OCI-LY1 (cell line): ENCODE data around the gene DCAF15.
A peak's percentile ranks its signal among the peaks of the same experiment; 100 is the strongest.

ENCODE experiments used
- H2AFZ ChIP-seq: fragments of 200-600 bp; sonication (generic), shearing (Covaris generic); 2 replicates; pipeline ENCODE4 v1.6.0; 2014; ENCODE audit warnings: antibody characterized with exemption, mild to moderate bottlenecking, low read length
- H3F3A ChIP-seq: fragments of 200-600 bp; sonication (generic), shearing (Covaris generic); 2 replicates; pipeline ENCODE4 v1.6.0; 2014; ENCODE audit warnings: mild to moderate bottlenecking, antibody characterized with exemption, low read length, moderate library complexity; ENCODE audit not compliant: insufficient read depth
- H3K27ac ChIP-seq: fragments of 200-600 bp; sonication (generic); 2 replicates; pipeline ENCODE4 v1.5.1; 2014; ENCODE audit warnings: low read length, mixed run types, mild to moderate bottlenecking, low read depth; ENCODE audit not compliant: poor library complexity, severe bottlenecking
- H3K27me3 ChIP-seq: fragments of 200-600 bp; sonication (generic); 2 replicates; pipeline ENCODE4 v1.6.0; 2014; ENCODE audit warnings: antibody characterized with exemption, mild to moderate bottlenecking, low read length, moderate library complexity; ENCODE audit not compliant: insufficient read depth
- H3K36me3 ChIP-seq: fragments of 200-600 bp; sonication (generic); 2 replicates; pipeline ENCODE4 v1.6.1; 2014; ENCODE audit warnings: mild to moderate bottlenecking, antibody characterized with exemption, low read length, moderate library complexity, mixed read lengths; ENCODE audit not compliant: insufficient read depth
- H3K4me1 ChIP-seq: fragments of 200-600 bp; sonication (generic); 2 replicates; pipeline ENCODE4 v1.5.1; 2014; ENCODE audit warnings: mild to moderate bottlenecking, low read length, moderate library complexity; ENCODE audit not compliant: insufficient read depth, severe bottlenecking
- H3K4me2 ChIP-seq: fragments of 200-600 bp; sonication (generic), shearing (Covaris generic); 2 replicates; pipeline ENCODE4 v1.6.1; 2014; ENCODE audit warnings: low read length
- H3K4me3 ChIP-seq: fragments of 200-600 bp; sonication (generic); 2 replicates; pipeline ENCODE4 v1.5.1; 2014; ENCODE audit warnings: low read length, low read depth, mild to moderate bottlenecking, mixed read lengths; ENCODE audit not compliant: poor library complexity, severe bottlenecking
- H3K79me2 ChIP-seq: fragments of 200-600 bp; shearing (Covaris generic); 2 replicates; pipeline ENCODE4 v1.6.1; 2016; ENCODE audit warnings: mixed run types, low read length, mixed read lengths; ENCODE audit not compliant: insufficient read depth
- H3K9ac ChIP-seq: fragments of 200-600 bp; sonication (generic), shearing (Covaris generic); 2 replicates; pipeline ENCODE4 v1.6.1; 2014; ENCODE audit warnings: mild to moderate bottlenecking, low read length, mixed read lengths
- H3K9me2 ChIP-seq: fragments of 200-600 bp; sonication (generic), shearing (Covaris generic); 2 replicates; pipeline ENCODE4 v1.6.1; 2014; ENCODE audit warnings: low read depth, mild to moderate bottlenecking, low read length, mixed read lengths
- H3K9me3 ChIP-seq: fragments of 200-600 bp; shearing (Covaris generic); 2 replicates; pipeline ENCODE4 v1.6.1; 2014; ENCODE audit warnings: low read length, mixed read lengths
- H4K20me1 ChIP-seq: fragments of 200-600 bp; sonication (generic), shearing (Covaris generic); 2 replicates; pipeline ENCODE4 v1.6.0; 2016; ENCODE audit warnings: mild to moderate bottlenecking, low read length; ENCODE audit not compliant: insufficient read depth
- EZH2 ChIP-seq: fragments of 200-600 bp; sonication (generic), shearing (Covaris generic); IDR thresholded peaks from 2 replicates; pipeline ENCODE4 v1.8.0; 2017; ENCODE audit warnings: borderline replicate concordance, mixed run types, mild to moderate bottlenecking, antibody characterized with exemption, low read length, moderate library complexity, mixed read lengths
- TF ChIP-seq, protein P1 (sequence below): fragments of 200-600 bp; sonication (generic), shearing (Covaris generic); IDR thresholded peaks from 2 replicates; pipeline ENCODE4 v1.5.1; 2017; ENCODE audit warnings: mild to moderate bottlenecking, antibody characterized with exemption, low read length, moderate library complexity, mixed read lengths

The DCAF15 gene, protein sequence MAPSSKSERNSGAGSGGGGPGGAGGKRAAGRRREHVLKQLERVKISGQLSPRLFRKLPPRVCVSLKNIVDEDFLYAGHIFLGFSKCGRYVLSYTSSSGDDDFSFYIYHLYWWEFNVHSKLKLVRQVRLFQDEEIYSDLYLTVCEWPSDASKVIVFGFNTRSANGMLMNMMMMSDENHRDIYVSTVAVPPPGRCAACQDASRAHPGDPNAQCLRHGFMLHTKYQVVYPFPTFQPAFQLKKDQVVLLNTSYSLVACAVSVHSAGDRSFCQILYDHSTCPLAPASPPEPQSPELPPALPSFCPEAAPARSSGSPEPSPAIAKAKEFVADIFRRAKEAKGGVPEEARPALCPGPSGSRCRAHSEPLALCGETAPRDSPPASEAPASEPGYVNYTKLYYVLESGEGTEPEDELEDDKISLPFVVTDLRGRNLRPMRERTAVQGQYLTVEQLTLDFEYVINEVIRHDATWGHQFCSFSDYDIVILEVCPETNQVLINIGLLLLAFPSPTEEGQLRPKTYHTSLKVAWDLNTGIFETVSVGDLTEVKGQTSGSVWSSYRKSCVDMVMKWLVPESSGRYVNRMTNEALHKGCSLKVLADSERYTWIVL

DNA sequence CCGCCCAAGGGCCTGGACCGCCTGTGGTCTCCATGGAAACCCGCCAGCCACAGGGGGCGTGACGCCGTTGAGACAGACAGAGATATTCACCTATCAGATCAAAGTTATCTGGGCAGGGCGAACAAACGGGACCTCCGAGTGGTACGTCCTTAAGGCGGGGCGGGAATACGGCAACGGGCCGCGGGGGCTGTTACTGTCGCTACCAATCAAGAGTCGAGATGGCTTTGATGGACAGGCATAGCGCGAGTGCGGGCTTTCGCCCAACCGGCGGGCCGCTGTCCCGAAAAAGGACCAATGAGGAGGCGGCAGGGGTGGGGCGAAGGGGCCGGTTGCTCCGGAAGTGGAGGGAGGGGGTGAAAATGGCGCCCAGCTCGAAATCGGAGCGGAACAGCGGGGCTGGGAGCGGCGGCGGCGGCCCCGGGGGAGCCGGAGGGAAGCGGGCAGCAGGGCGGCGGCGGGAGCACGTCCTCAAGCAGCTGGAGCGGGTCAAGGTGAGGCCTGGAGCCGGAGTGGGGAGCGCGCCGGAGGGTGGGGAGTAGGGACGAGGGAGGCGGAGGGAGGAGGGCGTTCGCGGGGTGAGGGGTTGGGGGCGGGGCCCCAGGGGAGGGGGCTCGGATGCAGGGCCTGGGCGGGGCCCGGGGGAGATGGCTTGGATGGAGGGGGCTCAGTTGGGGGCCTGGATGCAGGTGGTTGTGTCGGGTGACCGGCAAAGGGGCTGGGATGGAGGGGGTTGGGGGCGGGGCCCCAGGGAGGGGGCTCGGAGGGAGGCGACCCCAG is at the start of gene DCAF15:
Gene DCAF15, plus strand, starts transcription at position 356 of the 777 bp plus-strand sequence. Its CDS starts 4 bp downstream, at position 360.
- H3K9me2 ChIP-seq: no peaks in the 10 kb centered on the region
- TF ChIP-seq EZH2: no peak
- TF ChIP-seq, protein P1, sequence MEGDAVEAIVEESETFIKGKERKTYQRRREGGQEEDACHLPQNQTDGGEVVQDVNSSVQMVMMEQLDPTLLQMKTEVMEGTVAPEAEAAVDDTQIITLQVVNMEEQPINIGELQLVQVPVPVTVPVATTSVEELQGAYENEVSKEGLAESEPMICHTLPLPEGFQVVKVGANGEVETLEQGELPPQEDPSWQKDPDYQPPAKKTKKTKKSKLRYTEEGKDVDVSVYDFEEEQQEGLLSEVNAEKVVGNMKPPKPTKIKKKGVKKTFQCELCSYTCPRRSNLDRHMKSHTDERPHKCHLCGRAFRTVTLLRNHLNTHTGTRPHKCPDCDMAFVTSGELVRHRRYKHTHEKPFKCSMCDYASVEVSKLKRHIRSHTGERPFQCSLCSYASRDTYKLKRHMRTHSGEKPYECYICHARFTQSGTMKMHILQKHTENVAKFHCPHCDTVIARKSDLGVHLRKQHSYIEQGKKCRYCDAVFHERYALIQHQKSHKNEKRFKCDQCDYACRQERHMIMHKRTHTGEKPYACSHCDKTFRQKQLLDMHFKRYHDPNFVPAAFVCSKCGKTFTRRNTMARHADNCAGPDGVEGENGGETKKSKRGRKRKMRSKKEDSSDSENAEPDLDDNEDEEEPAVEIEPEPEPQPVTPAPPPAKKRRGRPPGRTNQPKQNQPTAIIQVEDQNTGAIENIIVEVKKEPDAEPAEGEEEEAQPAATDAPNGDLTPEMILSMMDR: no peak
- H3K4me1 ChIP-seq: peaks cover 17% of the 10 kb centered on the region
- H3K9ac ChIP-seq: peak within 1 kb of the TSS; percentile 82
- H4K20me1 ChIP-seq: no peaks in the 10 kb centered on the region
- peak within 1 kb of the TSS; percentile 99 for H3K4me2 ChIP-seq
- H2AFZ ChIP-seq: peak within 1 kb of the TSS; percentile 80
- H3K79me2 ChIP-seq: peaks cover 7% of the 10 kb centered on the region
- H3K27ac ChIP-seq: no peak within 1 kb of the TSS
- H3K36me3 ChIP-seq: peaks cover 29% of the 10 kb centered on the region
- H3F3A ChIP-seq: no peaks in the 10 kb centered on the region
- H3K4me3 ChIP-seq: peak within 1 kb of the TSS; percentile 89
- H3K27me3 ChIP-seq: no peaks in the 10 kb centered on the region
- no peaks in the 10 kb centered on the region for H3K9me3 ChIP-seq

DNA sequence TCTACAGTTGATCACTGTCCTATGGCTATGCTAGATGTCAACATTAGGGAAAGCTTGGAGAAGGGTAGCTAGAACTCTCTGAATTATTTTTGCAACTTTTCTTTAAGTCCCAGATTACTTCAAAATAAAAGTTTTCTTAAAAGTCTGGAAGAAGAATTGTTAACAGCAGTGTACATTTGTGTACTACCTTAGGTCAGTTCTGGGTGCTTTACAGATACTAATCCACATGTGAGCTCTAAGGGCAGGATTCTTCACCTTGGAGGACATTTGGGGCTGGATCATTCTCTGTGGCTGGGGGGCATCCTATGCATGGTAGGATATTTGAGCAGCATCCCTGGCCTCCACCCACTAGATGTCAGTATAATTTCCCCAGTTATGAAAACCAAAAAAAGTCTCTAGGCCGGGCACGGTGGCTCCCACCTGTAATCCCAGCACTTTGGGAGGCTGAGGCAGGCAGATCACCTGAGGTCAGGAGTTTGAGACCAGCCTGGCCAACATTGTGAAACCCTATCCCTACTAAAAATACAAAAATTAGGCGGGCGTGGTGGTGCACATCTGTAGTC is 49.2 kb upstream of the DCAF15 start:
- H3K4me1 ChIP-seq: peaks cover 12% of the 10 kb centered on the region

More for the DNA sequence above, 49.2 kb upstream of the DCAF15 start:
- Histone ChIP-seq H3K36me3 (no peaks in the 10 kb centered on the region), H3K27me3 (no peaks in the 10 kb centered on the region), H3K4me3 (no peak overlapping the region), H3K9ac (no peak overlapping the region), H4K20me1 (no peaks in the 10 kb centered on the region), H3K9me2 (no peaks in the 10 kb centered on the region), H3K27ac (no peak overlapping the region), H2AFZ (peak overlapping the region; percentile 97; the same call in 1 of the 2 replicates), H3K4me2 (no peak overlapping the region), H3K79me2 (no peaks in the 10 kb centered on the region), H3F3A (no peaks in the 10 kb centered on the region), H3K9me3 (no peaks in the 10 kb centered on the region)
- no peak for TF ChIP-seq EZH2
- TF ChIP-seq, protein P1: peak; percentile 64
